Uterus (tissue), 2 donors: Measurements from ENCODE around the gene MATK.

Experiments
- CTCF ChIP-seq, 4 experiments: fragments of 200-600 bp in 2 of 4; fragments of 450-650 bp in 2 of 4; sonication (generic) in 2 of 4; IDR thresholded peaks; one replicate each; pipeline ENCODE4 v1.5.1; 2016 to 2019; ENCODE audit warnings: antibody characterized with exemption in 4 of 4, mild to moderate bottlenecking in 2 of 4, moderate library complexity in 1 of 4
- POLR2A ChIP-seq, 2 donors: fragments of 450-650 bp; IDR thresholded peaks; one replicate each; pipeline ENCODE4 v1.6.1; 2016; ENCODE audit warnings: antibody characterized with exemption in 2 of 2, mild to moderate bottlenecking in 1 of 2, moderate library complexity in 1 of 2

DNA sequence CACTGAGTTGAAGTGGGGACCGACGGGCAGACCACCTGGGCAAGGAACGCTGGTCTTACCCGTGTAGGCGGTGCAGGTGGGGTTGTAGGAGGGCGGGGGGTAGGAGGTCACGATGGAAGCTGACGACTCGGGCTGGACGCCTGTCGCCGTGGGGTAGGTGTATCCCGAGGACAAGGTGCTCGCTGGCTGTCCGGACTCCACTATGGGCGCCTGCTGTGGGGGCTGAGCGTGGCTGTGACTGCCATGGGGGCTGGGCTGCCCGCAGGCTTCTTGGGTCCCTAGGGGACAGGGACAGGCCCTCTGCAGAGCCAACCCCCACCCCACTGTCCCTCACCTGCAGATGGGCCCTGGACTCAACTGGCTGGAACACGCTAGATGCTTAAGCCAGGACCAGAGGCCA is 45.4 kb upstream of the MATK start:
- TF ChIP-seq CTCF (IDR thresholded peaks at IDR 0.05) (no peak), POLR2A (IDR thresholded peaks at IDR 0.05) (no peak)
